ENCODE measurements around the gene COPS8.

The COPS8 gene

DNA sequence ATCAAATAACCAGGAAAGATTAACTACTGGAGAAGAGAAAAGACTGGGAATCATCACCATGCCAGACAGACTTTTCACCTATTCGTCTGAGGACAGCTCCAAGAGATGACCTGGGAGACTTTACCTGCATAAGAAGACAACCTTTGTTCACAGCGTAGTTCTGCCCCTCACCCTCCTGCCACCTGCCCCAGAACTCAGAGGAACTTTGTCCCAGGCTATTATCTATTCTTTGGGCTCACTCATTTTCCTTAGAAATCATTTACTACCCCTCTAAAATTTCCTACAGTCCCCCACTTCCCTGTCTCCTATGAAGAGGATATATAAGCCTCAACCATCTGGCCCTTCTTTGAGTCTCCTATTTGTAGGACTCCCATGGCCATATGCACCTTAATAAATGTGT is 19.3 kb upstream of the COPS8 start:
- DNase-seq = no peak

DNA sequence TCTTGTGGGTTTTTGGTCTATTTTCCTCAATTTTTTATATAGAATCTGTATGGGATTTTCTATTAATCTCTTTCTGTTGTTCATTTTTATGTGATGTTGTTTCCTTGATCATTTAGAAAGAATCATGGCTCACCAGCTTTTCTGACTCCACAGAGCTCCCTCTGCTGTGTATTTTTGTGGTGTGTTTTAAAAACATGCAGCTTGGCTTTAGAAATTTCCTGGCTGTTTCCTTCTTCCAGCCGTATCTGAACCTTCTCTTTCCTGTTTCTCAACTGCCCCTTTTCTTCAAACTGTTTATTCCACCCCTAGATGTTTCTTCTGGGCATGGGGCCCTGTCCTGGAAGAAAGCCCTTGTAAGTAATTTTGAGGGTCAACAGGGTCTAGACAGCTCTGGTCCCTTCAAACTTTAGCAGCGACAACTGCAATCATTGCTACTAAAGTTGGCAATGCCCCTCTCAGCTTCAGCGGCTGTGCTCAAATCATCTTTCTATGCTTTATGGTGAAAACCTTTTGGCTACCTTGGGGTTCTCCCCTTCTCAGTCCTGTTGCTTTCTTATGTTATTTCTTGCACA is 17.6 kb upstream of the COPS8 start:
- DNase-seq = no peak

DNA sequence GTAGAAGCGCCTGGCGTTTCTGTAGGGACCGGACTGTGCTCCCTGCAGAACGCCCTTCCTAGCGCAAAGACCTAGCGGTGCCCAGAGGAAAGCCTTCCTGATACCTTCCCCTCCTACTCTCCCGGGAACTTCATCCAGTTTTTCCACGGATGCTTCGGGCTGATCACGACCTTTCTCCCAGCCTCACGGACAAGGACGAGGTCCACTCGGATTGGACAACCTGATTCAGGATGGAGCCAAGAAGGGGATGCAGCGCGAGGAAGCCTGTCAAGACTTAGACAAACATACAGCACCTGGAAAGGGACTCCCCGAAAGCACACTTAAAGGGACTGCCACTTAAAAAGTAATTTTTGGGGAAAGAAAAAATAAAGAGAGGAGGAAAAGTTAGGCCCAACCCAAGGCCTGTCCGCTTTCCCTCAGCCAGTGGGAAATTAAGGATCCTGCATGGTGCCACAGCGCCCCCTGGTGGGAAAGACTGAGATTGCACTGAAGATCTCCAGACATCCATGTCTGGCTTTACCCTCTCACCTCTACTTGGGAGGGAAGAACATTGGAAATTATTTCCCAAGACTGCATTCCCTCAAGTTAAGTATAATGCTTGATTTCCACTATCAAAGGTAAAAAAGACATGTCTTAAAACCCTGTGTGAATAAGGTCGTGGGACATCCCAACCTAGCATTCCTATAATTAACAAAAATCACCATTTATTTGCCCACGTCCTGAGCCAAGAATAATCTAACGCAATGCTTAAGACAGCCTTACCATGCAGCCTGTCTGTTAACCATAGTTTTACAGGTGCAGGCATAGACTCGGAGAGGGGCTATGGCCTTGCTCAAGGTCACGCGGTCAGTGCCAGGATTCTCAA is 13.4 kb upstream of the COPS8 start:
- peak; percentile 61 for DNase-seq

DNA sequence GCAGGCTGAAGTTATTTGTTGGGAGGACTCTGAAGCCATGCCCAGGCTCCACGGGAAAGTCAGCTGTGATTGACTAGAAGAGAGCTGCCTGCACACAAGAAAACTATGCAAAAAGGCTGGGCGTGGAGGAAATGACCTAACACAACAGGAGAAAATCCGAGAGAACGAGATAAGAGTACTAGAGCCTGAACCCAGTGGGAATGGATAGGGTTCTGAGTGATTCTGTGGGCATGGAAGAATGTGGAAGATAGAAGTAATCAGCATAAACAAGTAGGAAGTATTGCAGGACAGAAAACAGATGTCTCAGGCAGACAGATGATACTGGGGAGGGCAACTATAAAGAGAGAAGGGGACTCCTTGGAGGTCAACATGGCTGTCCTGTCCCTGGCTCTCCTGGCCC is 12.1 kb upstream of the COPS8 start:
- peak; percentile 68 for DNase-seq

DNA sequence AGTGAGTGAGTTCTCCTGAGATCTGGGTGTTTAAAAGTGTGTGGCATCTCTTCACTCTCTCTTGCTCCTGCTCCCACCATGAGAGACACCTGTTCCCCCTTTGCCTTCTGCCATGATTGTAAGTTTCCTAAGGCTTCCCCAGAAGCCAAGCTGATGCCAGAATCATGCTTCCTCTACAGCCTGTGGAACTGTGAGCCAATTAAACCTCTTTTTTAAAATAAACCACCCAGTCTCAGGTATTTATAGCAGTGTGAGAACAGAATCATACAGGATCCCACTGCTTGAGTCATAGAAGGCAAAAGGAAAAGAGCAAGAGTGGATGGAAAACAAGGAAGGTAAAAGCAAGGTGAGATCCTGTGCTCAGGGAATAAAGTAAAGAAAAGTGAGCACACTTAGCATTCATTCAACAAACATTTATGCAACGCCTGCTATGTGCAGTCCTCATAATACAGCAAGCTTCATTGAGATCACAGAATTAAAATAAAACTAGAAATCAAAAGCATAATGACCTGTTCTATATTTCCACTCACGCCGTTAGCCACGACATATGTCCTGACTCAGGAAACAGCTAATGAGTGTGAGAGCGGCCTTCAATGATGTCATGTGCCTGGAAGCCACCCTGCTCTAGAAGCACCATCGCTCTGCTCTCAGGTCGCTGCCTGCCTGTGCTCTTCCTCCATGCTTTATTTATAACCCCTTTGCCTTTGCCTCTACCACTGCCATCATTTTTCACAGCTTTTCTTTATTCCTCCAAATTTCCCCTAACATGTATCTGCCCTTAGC is 11.3 kb upstream of the COPS8 start:
- DNase-seq = peak; percentile 22

DNA sequence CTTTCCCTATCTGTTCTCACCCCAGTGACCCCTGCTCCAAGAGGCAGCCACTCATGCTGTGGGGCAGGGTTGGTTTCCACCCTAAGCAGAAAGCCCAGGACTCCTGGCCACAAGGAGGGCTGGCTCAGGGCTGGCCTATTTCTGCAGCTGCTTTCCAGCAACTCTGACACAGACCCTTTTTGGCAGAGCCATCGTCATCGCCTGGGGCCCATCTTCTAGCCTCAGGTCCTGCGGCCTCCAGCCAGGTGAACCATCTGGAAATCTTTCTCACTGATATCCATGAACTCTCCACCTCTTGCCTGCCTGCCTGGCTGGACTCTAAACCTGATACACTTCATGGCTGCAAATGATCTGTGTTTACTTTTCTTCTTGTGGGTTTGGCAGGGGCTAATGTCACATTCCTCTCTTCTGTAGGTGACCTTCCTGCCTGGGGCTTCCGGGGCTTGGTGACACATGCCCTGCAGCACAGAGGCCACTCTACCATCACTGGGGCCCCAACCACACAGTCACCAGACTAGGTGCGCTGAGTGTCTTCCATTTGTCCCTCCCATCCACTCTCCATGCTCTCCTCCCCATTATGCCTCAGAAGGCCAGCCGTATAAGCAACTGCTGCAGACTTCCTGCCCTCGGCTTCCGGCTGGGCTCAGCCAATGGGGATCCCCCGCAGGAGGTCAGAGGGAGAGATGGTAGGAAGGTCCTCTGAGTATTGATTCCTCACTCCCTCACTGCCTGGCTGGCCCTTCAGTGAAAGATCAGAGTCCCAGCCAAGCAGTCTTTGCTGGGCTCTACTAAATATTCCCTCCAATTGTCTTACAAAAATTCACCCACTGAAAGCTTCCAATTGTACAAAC is 9.7 kb upstream of the COPS8 start:
- DNase-seq = no peak

DNA sequence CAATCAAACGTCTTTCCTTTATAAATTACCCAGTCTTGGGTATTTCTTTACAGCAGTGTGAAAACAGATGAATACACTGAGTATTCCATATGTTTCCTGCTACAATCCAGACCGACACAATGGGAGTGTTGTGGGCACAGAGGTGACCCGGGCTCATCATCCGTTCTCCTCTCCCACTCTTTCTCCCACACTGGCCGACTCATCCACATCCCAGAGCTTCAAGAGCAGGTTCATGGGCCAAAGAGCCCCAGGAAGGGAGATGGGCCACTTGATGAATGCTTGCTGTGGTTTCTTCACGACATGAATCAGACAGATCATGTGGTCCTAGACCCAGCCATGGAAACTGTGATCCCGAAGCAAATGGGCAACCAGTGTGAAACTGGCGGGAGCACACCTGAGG is 4.1 kb upstream of the COPS8 start:
- DNase-seq = no peak

DNA sequence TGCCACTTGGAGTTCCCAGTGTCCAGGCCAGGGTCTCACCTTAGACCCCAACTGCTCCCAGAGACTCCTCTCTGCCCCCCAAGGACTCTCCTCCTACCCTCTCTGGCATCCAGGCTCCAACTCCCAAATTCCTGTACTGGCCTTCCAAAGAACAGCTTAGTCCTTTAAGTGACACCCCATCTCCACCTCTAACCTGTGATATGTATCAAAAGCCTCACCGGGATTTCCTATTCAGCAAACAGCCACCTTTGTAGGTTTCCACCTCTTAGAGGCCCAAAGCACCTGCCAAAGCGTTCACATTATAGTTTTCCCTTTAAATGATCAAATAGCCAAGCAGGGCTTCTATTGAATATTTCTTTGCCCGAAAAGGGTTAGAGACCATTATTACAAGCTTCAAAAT is 2.7 kb upstream of the COPS8 start:
- DNase-seq = no peak

DNA sequence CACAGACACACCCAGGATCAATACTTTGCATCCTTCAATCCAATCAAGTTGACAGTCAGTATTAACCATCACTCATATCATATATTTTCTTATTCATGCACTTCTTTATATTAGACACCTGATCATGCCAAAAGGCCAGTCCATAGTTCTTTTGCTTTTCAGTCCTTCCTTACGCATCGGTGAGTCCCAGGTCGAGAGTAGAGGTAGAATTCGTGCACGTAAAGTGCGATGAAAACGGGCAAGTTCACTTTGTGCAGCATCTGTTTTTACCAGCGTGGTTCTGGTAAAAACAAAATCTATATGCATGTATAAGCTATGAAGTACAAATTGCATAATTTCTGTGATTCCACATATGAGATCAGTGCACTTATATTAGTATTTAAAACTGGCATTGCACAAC is 1.2 kb upstream of the COPS8 start:
- no peak for DNase-seq

GRCh38 chr2:237090906-237091305 is 5.2 kb downstream of the COPS8 start:
- no peak for DNase-seq

- DNase-seq = peak; percentile 51
Measured at GRCh38 chr2:237091779-237092436, 6.2 kb downstream of the COPS8 start.

GRCh38 chr2:237092506-237092905 is 6.8 kb downstream of the COPS8 start:
- DNase-seq = no peak

- DNase-seq = peak; percentile 68
Measured at GRCh38 chr2:237092920-237093781, 7.5 kb downstream of the COPS8 start.

DNA sequence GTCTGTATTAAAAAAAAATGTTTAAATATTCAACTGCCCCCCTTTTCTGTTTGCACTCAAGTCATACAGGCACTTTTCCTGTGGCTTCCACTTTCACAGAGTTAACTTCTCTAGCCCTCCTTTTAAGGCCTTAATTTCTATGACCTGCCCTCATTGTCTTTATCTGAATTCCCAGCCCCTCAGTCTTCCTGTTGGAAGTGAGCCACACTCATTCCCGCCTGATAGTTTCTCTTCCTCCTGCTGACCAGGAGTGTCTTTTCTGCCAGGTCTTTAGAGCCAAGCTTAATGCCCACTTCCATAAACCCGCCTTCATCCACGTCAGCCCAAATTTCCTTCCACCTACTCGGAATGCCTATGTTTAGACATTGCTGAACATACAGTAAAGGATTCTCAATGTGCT is 10.5 kb downstream of the COPS8 start:
- DNase-seq = no peak

- peak; percentile 81 for DNase-seq
Measured at GRCh38 chr2:237096911-237097310, 11.2 kb downstream of the COPS8 start.

DNA sequence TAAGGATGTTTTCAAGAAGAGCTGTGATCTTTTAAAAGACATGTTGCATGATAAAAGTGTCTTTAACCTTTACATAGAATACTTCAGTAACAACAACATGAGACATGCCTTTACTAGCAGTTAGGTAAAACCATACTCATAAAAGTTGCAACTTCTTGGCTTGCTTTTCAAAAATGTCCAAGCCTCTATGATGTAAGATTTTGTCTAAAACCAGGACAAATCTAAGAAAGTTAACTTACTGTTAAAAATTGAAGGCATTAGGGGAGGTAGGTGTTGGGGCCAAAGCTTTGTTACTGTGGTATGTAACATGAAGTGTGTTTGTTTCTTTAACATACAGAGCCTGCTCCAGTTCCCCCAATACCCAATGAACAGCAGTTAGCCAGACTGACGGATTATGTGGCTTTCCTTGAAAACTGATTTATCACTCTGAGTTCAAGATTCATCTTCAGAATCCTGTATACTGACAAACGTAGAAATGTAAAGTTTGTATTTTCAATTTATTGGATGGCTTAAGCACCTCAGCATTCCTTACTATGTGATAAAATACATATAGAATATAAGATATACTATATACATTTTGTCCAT is 11.7 kb downstream of the COPS8 start:
- DNase-seq = no peak

DNA sequence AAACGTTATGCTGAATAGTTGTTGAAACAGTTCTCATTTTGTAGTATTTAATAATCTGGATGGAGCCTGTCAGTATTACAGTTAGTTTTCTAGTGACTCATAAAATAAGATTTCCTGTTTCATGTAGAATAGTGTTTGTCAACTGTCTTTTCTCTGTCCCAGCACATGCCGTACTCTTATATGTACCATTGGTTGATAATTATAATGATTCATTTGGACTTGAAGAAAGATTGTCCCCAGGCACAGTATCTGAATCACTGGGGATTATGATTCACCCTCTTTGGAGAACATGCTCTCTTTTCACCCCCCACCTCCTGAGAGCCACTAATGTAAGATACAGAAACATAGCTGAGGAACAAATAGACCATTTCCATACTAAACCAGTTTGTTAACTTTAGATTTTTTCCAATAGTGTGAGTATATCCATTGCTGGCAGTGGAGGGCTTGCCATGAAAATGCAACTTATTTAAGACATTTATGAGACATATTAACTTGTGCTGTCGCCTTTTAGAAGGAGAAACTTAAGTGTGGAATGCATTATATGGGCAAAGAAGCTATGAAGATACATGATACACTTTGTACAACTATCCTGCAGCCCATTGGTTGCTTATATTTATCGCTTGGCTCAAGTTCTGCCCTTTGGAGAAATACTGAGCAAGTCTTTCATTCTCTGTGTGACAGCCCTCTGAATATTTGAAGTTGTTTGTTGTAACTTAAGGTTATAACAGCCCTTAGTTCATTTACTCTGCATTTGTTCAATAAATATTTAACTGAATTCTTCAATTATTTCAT is 12.4 kb downstream of the COPS8 start:
- peak; percentile 94 for DNase-seq

DNA sequence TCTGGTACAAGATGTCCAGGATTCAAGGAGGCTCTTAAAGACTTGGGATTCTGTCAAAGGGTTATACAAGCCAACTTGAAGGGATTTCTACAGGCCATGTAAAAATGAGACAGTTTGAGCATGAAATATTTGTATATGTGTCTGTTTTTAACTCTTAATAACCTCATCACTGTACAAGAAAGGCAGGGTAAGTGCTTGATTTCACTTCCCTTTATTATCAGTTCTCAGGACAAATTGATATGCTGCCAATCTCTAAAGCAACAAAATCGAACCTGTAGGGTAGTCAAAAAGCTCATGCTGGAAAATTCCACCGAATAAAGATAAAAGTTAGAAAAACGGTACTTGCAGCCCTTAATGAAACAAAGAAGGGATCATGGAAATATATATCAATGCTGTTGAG is 14.1 kb downstream of the COPS8 start:
- DNase-seq = no peak

GRCh38 chr2:237101118-237101979 is 15.7 kb downstream of the COPS8 start:
- DNase-seq = no peak
